H1 (cell line): ENCODE measurements around the gene PPP1R27. TPM values are rescaled to one million over a fixed set of nuclear protein-coding genes. Genes with fewer than 3 reads are reported as not detected.

ENCODE experiments used
- BACH1 ChIP-seq: IDR thresholded peaks from 2 replicates; pipeline ENCODE4 v1.6.1; 2012; ENCODE audit warnings: low read length, improper control_type of control experiment
- CEBPB ChIP-seq: IDR thresholded peaks from 2 replicates; pipeline ENCODE4 v1.6.1; 2012; ENCODE audit warnings: low read depth, low read length
- CHD1 ChIP-seq: IDR thresholded peaks from 2 replicates; pipeline ENCODE4 v1.6.1; 2012; ENCODE audit warnings: low read depth, low read length, improper control_type of control experiment
- KDM4A ChIP-seq: IDR thresholded peaks from one replicate; pipeline ENCODE4 v1.7.1; 2012; ENCODE audit warnings: low read depth, mild to moderate bottlenecking, moderate library complexity, low read length, inconsistent platforms; ENCODE audit not compliant: severe bottlenecking
- POLR2AphosphoS5 ChIP-seq: IDR thresholded peaks from 2 replicates; pipeline ENCODE4 v1.6.1; 2011; ENCODE audit warnings: low read depth, low read length
- SIX5 ChIP-seq: IDR thresholded peaks from 2 replicates; pipeline ENCODE4 v1.6.1; 2011; ENCODE audit warnings: mild to moderate bottlenecking, low read depth, low read length
- SP1 ChIP-seq: IDR thresholded peaks from 2 replicates; pipeline ENCODE4 v1.6.1; 2011; ENCODE audit warnings: low read depth, low read length
- SRF ChIP-seq: IDR thresholded peaks from 2 replicates; pipeline ENCODE4 v1.6.1; 2011; ENCODE audit warnings: mild to moderate bottlenecking, low read depth, low read length, moderate library complexity
- TAF1 ChIP-seq: IDR thresholded peaks from 2 replicates; pipeline ENCODE4 v1.6.1; 2011; ENCODE audit warnings: mild to moderate bottlenecking, low read depth, low read length
- TBP ChIP-seq: IDR thresholded peaks from 2 replicates; pipeline ENCODE4 v1.6.1; 2011; ENCODE audit warnings: low read depth, low read length, improper control_type of control experiment
- polyA plus RNA-seq, 7 experiments: library from polyadenylated mRNA; depleted of rRNA in 3 of 7; stranded (reverse) in 5 of 7; unstranded in 2 of 7; fragments of >200 nt in 5 of 7; fragments of 200-250 nt in 2 of 7; gene quantifications; 1 replicate in 5 of 7; 2 replicates in 1 of 7; 4 replicates in 1 of 7; pipeline versions ENCODE4 v1.2.1 to v1.2.3, GENCODE V29; 2011 to 2013; ENCODE audit warnings: missing spikeins in 2 of 7, mixed read lengths in 2 of 7
- total RNA-seq: library from RNA; stranded (reverse); fragmentation: NEBNext Ultra II Directional; extraction: Animal tissue kit (Norgen Biotek cat#: 25700); gene quantifications from 2 replicates; pipeline ENCODE4 v1.2.1, GENCODE V29; 2021
- TF ChIP-seq, protein P1 (sequence below): fragments of 300-600 bp; sonication (generic); IDR thresholded peaks from 2 replicates; pipeline ENCODE4 v1.7.1; 2012; ENCODE audit warnings: low read length, moderate library complexity, mild to moderate bottlenecking, inconsistent platforms; ENCODE audit not compliant: insufficient replicate concordance

PPP1R27 gene
- total and polyA plus RNA-seq, 2 of the 8 experiments (the other 6 are each of a cell fraction or from before 2014, with no cell fraction given) = 0.27 TPM; not detected in 1

DNA sequence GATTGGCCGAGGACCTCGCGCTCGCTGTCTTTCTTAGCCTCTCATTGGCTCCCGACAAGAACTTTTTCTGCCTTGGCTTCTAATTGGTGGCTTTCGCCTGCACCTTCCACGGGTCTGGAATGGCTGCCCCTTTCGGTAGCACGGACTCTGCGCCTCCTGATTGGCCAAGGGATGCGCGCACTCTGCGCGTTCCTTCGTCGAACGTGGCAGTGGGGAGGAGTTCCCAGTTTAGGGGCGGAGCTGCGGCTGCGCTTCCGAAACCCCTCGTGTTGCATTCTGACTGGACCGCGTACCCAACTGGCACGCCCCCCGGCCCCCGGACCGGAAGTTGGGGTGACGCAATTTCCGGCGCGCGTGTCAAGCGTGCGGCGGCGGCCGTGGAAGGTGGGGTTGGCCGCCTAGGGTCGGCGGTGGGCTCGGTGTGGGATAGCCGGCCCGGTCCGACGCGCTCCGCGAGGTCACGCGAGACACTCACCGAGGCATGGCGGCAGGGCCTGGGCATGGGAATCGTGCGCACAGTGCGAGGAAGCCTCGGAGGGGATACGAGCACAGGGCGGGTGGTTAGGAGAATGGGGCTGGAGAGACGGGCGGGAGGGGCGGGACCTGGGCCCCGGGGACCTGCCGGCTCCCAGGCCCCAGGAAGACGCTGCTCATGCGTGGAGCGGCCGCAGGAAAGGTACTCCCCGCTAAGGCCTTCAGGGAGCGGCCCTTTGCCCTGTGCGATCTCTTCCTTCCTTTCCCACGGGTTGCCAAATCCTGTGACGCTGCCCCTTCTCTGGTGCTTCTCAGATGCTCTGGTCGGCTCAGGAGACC lies 26.1 kb upstream of the PPP1R27 start (continued):
- TF ChIP-seq, protein P1, sequence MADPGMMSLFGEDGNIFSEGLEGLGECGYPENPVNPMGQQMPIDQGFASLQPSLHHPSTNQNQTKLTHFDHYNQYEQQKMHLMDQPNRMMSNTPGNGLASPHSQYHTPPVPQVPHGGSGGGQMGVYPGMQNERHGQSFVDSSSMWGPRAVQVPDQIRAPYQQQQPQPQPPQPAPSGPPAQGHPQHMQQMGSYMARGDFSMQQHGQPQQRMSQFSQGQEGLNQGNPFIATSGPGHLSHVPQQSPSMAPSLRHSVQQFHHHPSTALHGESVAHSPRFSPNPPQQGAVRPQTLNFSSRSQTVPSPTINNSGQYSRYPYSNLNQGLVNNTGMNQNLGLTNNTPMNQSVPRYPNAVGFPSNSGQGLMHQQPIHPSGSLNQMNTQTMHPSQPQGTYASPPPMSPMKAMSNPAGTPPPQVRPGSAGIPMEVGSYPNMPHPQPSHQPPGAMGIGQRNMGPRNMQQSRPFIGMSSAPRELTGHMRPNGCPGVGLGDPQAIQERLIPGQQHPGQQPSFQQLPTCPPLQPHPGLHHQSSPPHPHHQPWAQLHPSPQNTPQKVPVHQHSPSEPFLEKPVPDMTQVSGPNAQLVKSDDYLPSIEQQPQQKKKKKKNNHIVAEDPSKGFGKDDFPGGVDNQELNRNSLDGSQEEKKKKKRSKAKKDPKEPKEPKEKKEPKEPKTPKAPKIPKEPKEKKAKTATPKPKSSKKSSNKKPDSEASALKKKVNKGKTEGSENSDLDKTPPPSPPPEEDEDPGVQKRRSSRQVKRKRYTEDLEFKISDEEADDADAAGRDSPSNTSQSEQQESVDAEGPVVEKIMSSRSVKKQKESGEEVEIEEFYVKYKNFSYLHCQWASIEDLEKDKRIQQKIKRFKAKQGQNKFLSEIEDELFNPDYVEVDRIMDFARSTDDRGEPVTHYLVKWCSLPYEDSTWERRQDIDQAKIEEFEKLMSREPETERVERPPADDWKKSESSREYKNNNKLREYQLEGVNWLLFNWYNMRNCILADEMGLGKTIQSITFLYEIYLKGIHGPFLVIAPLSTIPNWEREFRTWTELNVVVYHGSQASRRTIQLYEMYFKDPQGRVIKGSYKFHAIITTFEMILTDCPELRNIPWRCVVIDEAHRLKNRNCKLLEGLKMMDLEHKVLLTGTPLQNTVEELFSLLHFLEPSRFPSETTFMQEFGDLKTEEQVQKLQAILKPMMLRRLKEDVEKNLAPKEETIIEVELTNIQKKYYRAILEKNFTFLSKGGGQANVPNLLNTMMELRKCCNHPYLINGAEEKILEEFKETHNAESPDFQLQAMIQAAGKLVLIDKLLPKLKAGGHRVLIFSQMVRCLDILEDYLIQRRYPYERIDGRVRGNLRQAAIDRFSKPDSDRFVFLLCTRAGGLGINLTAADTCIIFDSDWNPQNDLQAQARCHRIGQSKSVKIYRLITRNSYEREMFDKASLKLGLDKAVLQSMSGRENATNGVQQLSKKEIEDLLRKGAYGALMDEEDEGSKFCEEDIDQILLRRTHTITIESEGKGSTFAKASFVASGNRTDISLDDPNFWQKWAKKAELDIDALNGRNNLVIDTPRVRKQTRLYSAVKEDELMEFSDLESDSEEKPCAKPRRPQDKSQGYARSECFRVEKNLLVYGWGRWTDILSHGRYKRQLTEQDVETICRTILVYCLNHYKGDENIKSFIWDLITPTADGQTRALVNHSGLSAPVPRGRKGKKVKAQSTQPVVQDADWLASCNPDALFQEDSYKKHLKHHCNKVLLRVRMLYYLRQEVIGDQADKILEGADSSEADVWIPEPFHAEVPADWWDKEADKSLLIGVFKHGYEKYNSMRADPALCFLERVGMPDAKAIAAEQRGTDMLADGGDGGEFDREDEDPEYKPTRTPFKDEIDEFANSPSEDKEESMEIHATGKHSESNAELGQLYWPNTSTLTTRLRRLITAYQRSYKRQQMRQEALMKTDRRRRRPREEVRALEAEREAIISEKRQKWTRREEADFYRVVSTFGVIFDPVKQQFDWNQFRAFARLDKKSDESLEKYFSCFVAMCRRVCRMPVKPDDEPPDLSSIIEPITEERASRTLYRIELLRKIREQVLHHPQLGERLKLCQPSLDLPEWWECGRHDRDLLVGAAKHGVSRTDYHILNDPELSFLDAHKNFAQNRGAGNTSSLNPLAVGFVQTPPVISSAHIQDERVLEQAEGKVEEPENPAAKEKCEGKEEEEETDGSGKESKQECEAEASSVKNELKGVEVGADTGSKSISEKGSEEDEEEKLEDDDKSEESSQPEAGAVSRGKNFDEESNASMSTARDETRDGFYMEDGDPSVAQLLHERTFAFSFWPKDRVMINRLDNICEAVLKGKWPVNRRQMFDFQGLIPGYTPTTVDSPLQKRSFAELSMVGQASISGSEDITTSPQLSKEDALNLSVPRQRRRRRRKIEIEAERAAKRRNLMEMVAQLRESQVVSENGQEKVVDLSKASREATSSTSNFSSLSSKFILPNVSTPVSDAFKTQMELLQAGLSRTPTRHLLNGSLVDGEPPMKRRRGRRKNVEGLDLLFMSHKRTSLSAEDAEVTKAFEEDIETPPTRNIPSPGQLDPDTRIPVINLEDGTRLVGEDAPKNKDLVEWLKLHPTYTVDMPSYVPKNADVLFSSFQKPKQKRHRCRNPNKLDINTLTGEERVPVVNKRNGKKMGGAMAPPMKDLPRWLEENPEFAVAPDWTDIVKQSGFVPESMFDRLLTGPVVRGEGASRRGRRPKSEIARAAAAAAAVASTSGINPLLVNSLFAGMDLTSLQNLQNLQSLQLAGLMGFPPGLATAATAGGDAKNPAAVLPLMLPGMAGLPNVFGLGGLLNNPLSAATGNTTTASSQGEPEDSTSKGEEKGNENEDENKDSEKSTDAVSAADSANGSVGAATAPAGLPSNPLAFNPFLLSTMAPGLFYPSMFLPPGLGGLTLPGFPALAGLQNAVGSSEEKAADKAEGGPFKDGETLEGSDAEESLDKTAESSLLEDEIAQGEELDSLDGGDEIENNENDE = no peak
- TF ChIP-seq CHD1 = no peak
- TF ChIP-seq POLR2AphosphoS5 = peak; percentile 70
- peak; percentile 94 for TF ChIP-seq CEBPB
- peak; percentile 83 for TF ChIP-seq TAF1
- peak; percentile 65 for TF ChIP-seq KDM4A
- peak; percentile 28; the same call in 1 of the 2 replicates for TF ChIP-seq BACH1
- no peak for TF ChIP-seq SIX5
- TF ChIP-seq SRF = 0 out of 2 replicates have a peak, but pooled peaks have one; percentile 24
- peak; percentile 48; the same call in 1 of the 2 replicates for TF ChIP-seq TBP
- peak; percentile 100 for TF ChIP-seq SP1
